Left lung (tissue), 10 donors: ENCODE data around the gene PTPN6. TPM values are rescaled to one million over a fixed set of nuclear protein-coding genes. Genes with fewer than 3 reads are reported as not detected.

Experiments used
- ATAC-seq: fragments of 200-7000 bp; cut with Tn5 transposase; one replicate; pipeline ENCODE4 v1.9.1; 2020; ENCODE audit warnings: moderate library complexity
- DNase-seq, 4 donors: peaks; one replicate each; pipeline ENCODE4 v3.0.0-alpha.2; 2013 to 2020
- H3K27ac ChIP-seq, 2 donors: fragments of 200-600 bp; sonication (generic) in 1 of 2; one replicate each; pipeline versions ENCODE4 v1.5.0 to v1.8.0; 2020 to 2021
- H3K27me3 ChIP-seq, 2 donors: fragments of 200-600 bp; sonication (generic) in 1 of 2; one replicate each; pipeline versions ENCODE4 v1.5.0 to v1.8.0; 2020 to 2021
- H3K36me3 ChIP-seq, 2 donors: fragments of 200-600 bp; sonication (generic) in 1 of 2; one replicate each; pipeline versions ENCODE4 v1.5.0 to v1.8.0; 2020 to 2021
- H3K4me1 ChIP-seq, 2 donors: fragments of 200-600 bp; one replicate each; pipeline ENCODE4 v1.8.0; 2021
- H3K4me3 ChIP-seq, 2 donors: fragments of 200-600 bp; sonication (generic) in 1 of 2; one replicate each; pipeline versions ENCODE4 v1.5.0 to v1.8.0; 2020 to 2021; ENCODE audit warnings: mild to moderate bottlenecking in 1 of 2
- H3K9me3 ChIP-seq, 2 donors: fragments of 200-600 bp; sonication (generic) in 1 of 2; one replicate each; pipeline versions ENCODE4 v1.5.0 to v1.8.0; 2020 to 2021
- CTCF ChIP-seq, 2 donors: fragments of 200-600 bp; sonication (generic) in 1 of 2; IDR thresholded peaks; one replicate each; pipeline versions ENCODE4 v1.5.0 to v1.8.0; 2021; ENCODE audit warnings: antibody characterized with exemption in 2 of 2
- intact Hi-C, 2 donors: fragments of 100-400 bp; cut with DNase I; formaldehyde crosslinking; loops; one replicate each; pipeline versions ENCODE4 v1.11.2 to v1.14.2; 2022
- polyA plus RNA-seq, 6 donors: library from polyadenylated mRNA; unstranded; fragments of 120-200 nt; gene quantifications; one replicate each; pipeline ENCODE4 v1.2.1, GENCODE V29; 2013; ENCODE audit not compliant: insufficient read length in 6 of 6
- total RNA-seq, 2 donors: library from RNA; stranded (reverse); fragmentation: NEBNext Ultra II Directional; extraction: Animal tissue kit (Norgen Biotek cat#: 25700); gene quantifications; one replicate each; pipeline ENCODE4 v1.2.1, GENCODE V29; 2021
- donor health status: DM: no; HTN: yes; CAD: no.
- donor health status: DM: no; HTN: no; CAD: no.

Gene PTPN6
- total and polyA plus RNA-seq, 8 donors, result 17.4 to 145 (median 19.6) TPM

- DNase-seq (peak in 1 of 4 donors; percentile 9), ATAC-seq (no peak)
- Histone ChIP-seq H3K36me3 (peaks cover 0 to 26% of the 10 kb centered on the region in 2 donors), H3K4me3 (no peak overlapping the region), H3K27me3 (peaks cover 0 to 14% of the 10 kb centered on the region in 2 donors), H3K27ac (no peak overlapping the region), H3K4me1 (peaks cover 7 to 37% of the 10 kb centered on the region in 2 donors), H3K9me3 (no peaks in the 10 kb centered on the region)
- no peak for TF ChIP-seq CTCF (IDR thresholded peaks at IDR 0.05)
- intact Hi-C loops, result no loop called here
Measured at GRCh38 chr12:6919588-6919987, 31.6 kb upstream of the PTPN6 start.

GRCh38 chr12:6921539-6921938 is 29.6 kb upstream of the PTPN6 start:
- peak in 1 of 4 donors; percentile 10 for DNase-seq
- Histone ChIP-seq H3K36me3 (peaks cover 0 to 26% of the 10 kb centered on the region in 2 donors), H3K27ac (no peak overlapping the region), H3K4me1 (peaks cover 20 to 43% of the 10 kb centered on the region in 2 donors), H3K27me3 (peaks cover 0 to 4% of the 10 kb centered on the region in 2 donors), H3K4me3 (no peak overlapping the region), H3K9me3 (no peaks in the 10 kb centered on the region)
- ATAC-seq, result no peak
- intact Hi-C loops, result loop anchor here in 1 of 2 donors (10.0 kb wide), 1 partner anchor 173 kb away; the partner anchor contains the start of gene C1R
- no peak for TF ChIP-seq CTCF (IDR thresholded peaks at IDR 0.05)

GRCh38 chr12:6921996-6922946 is 28.9 kb upstream of the PTPN6 start:
- intact Hi-C loops, result loop anchor here in 1 of 2 donors (10.0 kb wide), 1 partner anchor 173 kb away; the partner anchor contains the start of gene C1R
- TF ChIP-seq CTCF (IDR thresholded peaks at IDR 0.05), result no peak
- H3K36me3 ChIP-seq, result peaks cover 0 to 26% of the 10 kb centered on the region in 2 donors

DNA sequence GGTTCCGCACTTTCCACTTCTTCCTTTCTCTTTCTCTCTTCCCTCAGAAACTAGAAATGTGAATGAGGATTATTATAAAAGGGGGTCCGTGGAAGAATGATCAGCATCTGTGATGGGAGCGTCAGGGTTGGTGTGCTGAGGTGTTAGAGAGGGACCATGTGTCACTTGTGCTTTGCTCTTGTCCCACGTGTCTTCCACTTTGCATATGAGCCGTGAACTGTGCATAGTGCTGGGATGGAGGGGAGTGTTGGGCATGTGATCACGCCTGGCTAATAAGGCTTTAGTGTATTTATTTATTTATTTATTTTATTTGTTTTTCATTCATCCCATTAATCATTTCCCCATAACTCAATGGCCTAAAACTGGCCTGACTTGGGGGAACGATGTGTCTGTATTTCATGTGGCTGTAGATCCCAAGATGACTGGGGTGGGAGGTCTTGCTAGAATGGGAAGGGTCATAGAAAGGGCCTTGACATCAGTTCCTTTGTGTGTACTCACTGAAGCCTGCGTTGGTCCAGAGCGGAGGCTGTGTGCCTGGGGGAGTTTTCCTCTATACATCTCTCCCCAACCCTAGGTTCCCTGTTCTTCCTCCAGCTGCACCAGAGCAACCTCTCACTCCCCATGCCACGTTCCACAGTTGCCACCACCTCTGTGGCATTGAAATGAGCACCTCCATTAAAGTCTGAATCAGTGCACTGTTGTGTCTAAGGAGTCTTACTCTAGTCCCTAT is 28.0 kb upstream of the PTPN6 start:
- H3K9me3 ChIP-seq, result no peaks in the 10 kb centered on the region
- H3K27ac ChIP-seq, result peak overlapping the region in 1 of 2 donors; percentile 18
- peaks cover 0 to 18% of the 10 kb centered on the region in 2 donors for H3K27me3 ChIP-seq
- intact Hi-C loops, result loop anchor here in 1 of 2 donors (10.0 kb wide), 1 partner anchor 172 kb away; the partner anchor contains the start of gene C1R
- ATAC-seq (no peak), DNase-seq (no peak)
- H3K4me3 ChIP-seq, result no peak overlapping the region
- H3K4me1 ChIP-seq, result peaks cover 23 to 53% of the 10 kb centered on the region in 2 donors
- peaks cover 0 to 20% of the 10 kb centered on the region in 2 donors for H3K36me3 ChIP-seq
- TF ChIP-seq CTCF (IDR thresholded peaks at IDR 0.05), result no peak

More at GRCh38 chr12:6921996-6922946, 28.9 kb upstream of the PTPN6 start:
- Histone ChIP-seq H3K27me3 (peaks cover 0 to 11% of the 10 kb centered on the region in 2 donors), H3K27ac (peak overlapping the region in 1 of 2 donors; percentile 18), H3K4me3 (no peak overlapping the region), H3K9me3 (no peaks in the 10 kb centered on the region), H3K4me1 (peaks cover 23 to 51% of the 10 kb centered on the region in 2 donors)
- DNase-seq (peak in 1 of 4 donors; percentile 29), ATAC-seq (no peak)
